GM18498 (cell line): ENCODE measurements around the gene WSB1.

Source experiments
- ATAC-seq: cut with Tn5 transposase; IDR thresholded peaks from one replicate; pipeline ENCODE4 v1.9.1; 2021; ENCODE audit warnings: mild to moderate bottlenecking, moderate library complexity; ENCODE audit not compliant: unreplicated experiment

WSB1 gene

DNA sequence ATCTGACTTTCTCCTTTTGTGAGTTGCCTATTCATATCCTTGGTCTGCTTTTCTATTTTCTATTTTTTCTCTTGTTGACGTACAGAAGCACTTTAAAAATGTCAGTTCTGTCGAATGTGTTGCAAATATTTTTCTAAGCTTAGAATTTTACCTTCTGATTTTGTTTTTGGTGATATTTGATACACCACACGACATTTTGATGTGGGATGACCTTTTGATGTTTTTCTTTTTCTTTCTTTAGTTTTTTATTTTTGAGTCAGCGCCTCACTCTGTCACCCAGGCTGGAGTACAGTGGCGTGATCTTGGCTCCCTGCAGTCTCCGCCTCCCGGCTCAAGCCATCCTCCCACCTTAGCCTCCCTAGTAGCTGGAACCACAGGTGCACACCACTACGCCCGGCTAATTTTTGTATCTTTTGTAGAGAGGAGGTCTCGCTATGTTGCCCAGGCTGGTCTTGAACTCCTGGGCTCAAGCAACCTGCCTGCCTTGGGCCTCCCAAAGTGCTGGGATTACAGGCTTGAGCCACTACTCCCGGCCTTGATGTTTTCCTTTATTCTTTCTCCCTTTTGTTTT lies 39.6 kb downstream of the WSB1 start:
- ATAC-seq = no peak

DNA sequence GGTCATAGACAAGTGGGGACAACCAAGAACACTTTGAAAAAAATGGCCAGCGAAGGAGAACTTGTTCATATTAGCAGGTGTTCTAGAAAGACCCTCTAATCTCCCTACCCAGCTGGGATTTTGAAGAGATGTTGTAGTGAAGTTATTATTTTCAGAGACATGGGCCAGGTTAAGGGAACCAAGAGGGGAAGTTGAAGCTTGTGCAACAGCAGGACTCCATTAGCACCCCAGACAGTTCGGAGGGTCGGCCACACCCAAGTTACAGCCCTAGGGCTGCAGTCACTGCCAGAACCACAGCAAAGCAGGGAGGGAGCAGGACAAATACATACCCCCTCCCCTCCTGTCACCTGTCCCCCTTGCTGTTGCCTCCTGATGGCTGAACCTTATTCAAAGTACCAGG lies 42.3 kb downstream of the WSB1 start:
- ATAC-seq = no peak

DNA sequence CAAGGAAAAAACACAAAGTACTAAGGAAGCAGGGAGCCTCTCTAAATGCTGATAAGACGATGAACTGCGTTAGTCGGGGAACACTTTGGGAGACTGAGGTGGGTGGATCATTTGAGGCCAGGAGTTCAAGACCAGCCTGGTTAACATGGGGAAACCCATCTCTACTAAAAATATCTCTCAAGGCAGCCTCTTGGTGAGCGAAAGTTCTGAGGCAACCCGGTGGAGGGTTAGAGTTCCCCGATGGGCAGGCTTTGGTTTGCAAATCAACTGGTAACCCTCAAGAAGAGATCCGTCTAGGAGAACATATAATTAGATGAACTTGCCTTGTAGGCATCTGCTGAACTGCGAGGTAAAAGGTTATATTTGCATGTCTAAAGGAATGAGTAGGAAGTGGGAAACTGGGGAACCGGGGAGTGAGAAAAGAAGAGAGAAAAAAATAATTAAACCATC lies 44.6 kb downstream of the WSB1 start:
- ATAC-seq = peak; percentile 68

DNA sequence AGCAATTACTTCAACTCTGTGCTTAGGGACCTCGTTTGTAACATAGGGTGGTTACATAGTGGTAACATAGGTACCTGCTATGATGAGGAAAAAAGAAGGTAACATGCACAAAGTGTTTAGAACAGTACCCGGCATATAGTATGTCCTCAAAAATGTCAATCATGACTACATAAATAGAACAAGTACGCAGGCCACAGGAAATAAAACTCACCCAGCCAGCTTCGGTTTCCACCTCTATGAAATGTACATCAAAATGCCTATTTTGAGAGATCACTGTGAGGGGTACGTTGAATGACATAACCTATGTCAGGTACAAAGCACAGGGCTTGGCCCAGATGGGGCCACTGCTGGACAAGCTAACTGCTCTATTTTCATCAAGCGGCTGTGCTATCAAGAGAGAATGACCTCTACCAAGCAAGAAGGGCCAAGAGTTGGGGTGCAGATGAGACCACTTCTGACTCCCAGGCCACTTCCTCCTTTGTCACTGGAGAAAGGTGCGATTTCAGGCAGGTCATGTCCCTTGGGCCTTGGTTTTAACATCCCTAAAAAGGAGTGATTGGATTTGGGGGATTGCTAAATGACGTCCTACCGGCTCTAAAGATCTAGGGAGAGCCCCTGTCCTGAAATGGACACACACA lies 45.4 kb downstream of the WSB1 start:
- ATAC-seq = peak; percentile 64

DNA sequence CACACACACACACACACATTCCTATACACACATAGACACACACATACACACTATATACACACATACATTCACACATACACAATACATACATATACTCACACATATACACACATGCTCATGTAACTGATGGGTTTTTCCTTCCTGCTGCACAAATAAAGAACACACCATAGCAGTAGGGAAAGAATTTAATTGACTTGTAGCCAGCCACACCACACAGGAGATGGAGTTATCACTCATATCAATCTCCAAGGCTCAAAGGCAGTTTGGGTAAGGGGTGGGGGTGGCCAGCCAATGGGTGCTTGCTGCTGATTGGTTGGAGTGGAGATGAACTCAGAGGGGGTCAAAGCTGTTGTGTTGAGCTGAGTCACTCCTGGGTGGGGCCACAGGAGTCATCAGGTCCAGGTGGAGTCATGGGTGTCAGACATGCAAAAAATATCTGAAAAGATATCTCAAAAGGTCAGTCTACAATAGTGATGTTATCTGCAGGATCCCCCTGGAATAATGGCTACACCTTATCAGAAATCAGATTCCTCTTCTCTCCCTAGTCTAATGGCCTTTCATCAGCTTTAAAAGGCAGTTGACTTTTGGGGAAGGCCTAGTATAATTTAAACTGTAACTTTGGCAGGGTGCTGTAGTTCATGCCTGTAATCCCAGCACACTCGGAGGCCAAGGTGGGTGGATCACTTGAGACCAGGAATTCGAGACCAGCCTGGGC lies 46.1 kb downstream of the WSB1 start:
- ATAC-seq = no peak

DNA sequence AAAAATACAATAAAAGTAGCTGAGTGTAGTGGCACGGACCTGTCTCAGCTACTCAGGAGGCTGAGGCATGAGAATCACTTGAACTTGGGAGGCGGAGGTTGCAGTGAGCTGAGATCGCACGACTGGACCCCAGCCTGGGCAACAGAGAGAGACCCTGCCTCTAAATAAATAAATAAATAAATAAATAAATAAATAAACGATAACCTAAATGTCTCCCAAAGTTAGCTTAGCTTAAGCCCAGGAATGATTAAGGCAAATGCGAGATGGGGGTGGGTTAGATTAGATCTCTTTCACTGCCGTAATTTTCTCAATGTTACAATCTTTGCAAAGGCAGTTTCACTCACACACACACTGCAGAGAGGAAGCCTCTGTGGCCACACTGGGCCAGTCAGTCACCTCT lies 46.7 kb downstream of the WSB1 start:
- ATAC-seq = no peak

DNA sequence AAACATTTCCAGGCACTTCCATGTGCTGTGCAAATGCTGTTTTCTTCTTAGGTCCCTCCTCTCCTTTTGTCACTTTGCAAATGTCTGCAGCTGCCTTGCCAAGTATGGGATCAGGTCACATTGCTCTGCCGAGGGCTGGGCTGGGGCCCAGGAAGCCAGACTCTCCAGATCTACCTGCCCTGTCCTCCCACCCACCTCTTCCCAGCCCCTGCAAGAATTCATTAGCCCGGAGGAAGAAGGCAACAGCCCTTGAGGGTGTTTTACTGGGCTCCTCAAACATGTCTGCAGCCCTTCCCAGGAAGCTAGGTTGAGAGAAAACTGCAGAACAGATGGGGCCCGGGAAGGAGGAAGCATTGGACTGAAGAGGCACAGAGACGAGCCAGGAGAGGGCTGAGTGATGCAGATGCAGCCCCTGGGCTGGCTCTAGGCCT lies 47.1 kb downstream of the WSB1 start:
- ATAC-seq = no peak

DNA sequence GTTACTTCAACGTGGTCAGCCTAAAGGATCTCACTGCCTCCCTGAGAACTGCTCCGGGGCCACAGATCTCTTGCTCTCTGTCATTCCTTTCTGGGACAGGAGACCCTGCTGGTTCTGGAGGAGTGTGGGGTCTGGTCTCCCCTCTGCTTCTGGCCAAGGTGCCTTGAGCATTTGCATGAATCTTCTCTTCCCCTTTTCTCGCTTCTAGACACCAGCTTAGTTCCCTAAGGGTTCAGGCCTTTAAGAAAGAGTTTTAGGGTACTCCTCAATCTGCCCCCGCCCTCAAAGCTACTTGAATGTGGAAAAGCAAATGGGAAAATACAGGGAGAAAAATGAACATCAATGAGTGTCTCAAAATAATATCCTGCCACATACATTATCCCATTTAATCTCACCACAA lies 48.1 kb downstream of the WSB1 start:
- ATAC-seq = no peak

DNA sequence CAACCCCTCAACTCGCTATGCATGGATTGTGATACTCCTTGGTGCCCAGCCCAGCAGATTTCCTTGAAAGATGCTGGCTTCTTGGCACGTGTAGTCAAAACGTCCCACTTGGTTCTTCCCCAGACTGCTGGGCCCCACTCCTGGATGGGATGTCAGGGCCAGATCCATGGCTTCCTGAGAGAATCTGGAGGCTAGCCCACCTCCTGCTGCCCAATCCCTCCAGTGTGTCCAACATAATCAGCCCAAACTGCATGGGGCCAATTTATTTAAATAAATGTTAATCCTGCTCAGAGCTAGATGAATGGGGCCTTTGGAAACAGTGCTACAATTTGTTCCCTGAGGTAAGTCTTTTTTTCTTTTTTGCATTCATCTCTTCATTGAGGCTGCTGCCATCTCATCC lies 49.4 kb downstream of the WSB1 start:
- no peak for ATAC-seq

DNA sequence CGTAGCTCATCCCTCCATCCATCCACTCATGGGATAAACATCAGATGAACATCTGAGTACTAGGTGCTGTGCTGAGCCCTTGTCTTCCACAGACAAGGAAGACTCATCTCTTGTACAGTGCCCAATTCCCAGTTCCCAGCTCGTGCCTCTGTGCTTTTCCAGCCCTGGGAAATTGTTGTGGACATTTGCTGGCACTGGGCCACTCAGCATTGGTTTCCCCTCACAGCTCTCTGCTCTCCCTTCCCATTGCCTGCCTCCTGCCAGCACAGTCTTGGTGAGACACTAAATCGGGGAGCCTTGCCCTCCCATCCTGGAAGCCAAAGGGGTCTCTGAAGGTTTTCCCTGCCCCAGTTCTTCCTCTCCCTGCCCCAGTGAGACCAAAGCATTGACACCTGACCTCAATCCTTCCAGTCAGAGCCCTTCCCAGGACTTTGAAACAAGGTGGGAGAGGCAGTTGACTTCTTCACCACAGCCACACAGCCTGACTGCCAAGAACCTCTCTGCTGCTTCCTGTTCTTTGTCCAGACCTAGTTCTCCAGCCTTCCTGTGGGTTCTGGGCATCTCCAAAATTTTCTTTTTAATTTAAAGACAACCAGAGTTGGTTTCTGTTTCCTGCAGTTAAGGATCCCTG lies 50.2 kb downstream of the WSB1 start:
- ATAC-seq = no peak

DNA sequence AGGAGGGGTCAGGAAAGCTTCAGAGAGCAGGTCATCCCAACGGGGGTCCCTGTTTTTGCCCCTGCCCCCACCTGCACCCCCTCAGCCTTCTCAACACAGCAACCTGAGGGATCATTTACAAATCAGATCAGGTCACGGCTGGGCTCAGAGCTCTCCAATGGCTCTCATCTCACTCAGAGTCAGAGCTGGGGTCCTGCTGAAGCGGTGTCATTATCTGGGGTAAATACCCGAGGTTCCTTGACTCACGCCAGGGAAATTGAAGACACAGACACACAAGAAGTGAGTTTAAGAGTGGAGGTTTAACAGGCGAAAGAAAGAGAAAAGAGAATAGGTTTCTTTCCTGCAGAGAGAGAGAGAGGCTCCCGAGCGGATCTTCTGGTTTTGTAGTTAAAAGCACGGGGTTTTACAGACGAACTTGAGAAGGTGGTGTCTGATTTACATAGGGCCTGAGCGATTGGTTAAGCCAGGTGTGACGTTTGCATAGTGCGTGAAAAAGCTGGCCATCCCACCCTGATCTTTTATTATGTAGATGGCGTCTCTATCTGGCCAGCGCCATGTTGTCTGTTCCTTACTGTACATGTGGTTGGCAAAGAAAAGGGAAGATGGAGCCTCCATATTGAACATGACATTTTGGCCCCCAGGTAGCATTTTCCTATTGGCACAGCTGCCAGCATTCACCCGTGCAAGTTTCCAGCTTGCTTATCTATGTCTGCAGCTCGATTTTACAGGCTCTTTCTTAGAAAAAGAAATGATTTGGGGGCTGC lies 51.4 kb downstream of the WSB1 start:
- no peak for ATAC-seq

DNA sequence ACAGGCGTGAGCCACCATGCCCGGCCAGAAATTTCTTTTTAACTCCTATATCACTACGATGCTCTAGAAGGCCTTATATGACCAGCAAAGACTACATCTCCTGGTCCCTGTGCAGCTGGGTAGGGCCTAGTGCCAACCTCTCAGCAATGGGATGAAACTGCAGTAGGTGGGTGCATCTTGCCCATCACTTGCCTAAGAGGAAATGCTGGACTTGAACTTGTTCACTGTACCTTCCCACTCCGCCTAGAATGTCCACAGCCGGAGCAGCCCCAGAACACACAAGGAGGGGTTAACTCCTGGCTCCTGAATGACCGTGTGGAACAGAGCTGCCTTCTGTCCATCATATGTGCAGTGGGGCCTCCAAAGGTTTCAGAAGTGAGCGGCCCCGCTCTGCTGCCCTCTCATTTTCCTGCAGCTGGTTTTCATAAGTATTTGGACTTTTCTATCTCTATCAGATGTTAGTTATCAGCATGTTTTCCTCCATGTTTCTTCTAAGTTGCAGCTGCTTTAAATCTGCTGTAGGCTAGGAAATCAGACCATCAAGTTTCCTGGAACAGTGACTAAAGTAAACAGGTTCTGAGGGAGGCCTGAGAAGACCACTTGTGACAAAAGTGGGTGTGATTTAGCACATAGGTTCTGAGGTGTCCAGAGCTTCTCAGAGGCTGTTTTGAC lies 52.5 kb downstream of the WSB1 start:
- no peak for ATAC-seq

DNA sequence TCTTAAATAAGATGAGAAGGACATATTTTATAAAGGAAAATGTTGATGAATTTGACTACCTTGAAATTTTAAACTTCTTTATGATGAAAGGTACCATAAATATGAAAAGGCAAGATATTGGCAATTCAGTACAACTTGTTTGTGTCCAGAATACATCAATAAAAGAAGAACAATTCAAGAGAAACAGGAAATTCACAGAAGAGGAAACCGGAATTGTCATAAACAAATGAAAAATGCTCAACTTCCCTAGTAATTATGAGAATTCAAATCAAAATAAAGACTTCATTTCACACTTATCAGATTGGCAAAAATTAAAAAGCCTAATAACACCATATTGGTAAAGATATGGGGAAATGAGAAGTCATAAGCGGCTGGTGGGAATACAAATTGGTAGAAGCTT lies 54.3 kb downstream of the WSB1 start:
- ATAC-seq = no peak

DNA sequence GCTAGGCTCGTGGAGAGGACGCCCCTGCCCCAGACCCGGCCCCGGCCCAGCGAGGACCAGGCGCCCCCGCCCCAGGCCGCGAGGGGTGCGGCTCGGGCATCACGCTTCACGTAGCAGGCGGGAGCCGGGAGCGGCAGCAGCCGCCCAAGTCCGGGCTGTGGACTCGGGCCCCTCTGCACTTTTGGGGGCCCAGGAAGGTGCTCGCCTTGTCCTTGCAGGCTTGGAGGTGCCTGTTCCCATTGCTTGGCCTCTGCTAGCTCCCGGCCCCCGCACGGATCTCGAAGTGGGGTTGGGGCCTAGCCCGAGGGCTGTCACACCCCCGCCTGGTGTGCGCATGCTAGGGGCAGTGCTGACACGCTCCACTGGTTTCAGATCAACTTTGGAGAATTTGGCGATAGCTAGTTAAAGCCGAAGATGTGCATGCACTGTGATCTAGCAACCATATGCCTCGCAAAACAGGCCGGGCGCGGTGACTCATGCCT lies 55.7 kb downstream of the WSB1 start:
- ATAC-seq = no peak

DNA sequence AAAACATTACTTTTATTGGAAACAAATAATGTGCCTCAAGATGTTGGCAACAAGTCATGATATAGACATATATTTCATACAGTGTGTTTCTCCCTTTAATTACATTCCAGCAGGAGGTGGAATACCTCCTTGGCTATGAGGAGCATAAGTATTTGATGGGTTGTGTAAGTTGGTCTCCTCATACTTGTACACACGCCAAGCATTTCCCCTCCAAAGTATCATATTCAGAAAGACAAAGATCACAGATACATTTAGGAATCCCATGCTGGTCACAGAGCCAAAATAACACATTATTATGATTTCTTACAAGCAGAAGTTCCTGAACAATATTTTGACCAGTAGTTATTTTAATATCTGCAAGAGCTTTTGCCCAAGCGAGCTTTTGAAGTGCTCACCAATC lies 57.8 kb downstream of the WSB1 start:
- ATAC-seq = no peak

DNA sequence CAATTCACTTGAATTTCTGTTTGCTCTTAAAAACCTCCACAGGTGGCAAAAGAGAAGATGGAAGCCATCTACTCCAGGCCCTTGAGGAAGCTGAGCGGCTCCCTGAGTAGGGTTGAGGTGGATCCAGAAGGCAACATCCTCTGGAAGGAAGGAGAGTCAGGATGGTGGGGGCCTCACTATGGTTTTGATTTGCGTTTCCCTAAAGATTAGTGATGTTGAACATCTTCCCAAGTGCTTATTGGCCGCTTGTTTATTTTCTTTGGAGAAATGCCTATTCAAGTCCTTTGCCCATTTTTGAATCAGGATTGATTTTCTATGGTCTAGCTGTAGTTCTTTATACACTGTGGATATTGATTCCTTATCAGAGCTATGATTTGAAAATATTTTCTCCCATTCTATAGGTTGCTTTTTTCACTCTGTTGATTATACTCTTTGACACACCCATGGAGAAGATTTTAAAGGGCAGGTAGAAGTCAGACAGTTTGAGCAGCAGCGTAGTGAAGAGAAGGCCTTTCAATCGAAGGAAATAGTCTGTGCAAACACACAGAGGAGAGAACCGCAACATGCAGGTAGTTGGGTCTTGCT lies 58.6 kb downstream of the WSB1 start:
- no peak for ATAC-seq

DNA sequence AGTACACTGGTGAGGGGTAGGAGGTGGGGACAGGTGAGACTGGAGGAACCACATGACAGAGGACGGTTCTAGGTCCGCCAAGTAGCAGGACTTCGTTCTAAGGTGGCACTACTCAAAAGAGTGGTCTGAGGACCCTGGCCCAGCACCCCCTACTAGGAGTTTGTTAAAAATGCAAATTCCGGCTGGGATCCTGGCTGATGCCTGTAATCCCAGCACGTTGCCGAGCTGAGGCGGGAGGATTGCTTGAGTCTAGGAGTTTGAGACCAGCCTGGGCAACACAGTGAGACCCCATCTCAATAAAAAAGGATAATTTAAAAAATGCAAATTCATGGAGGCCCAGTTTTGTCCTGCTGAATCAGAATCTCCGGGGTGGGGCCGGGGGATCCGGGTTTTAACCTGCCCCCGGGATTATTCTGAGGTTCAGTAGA lies 59.1 kb downstream of the WSB1 start:
- ATAC-seq = no peak

DNA sequence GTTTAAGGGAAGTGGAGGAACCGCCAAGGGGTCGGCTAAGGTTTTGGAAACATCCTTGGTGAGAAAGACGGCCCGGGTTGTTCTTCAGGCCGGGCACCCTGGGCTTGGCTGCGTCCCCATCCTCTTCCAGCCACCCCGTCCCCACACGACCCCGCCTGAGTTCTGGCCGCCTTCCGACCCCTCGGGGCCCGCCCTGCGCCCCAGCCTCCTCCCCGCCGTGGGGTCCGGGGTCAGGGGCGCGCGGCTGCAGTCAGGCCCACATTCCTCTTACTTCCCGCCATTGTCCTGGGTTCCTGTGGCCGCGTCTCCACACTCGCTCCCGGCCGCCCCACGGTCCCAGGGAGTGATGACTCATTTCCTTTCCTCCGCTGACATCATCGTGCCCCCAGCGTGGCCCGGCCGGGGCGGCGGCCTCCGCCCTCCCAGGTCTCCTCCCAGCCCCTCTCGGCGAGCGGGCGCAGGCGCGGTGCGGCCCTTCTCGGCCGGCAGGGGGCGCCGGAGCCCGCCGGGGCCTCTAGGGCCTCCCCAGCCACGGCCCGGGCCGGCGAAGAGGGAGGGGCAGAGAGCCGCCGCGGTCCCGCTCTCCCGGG lies 59.6 kb downstream of the WSB1 start:
- peak; percentile 80 for ATAC-seq

DNA sequence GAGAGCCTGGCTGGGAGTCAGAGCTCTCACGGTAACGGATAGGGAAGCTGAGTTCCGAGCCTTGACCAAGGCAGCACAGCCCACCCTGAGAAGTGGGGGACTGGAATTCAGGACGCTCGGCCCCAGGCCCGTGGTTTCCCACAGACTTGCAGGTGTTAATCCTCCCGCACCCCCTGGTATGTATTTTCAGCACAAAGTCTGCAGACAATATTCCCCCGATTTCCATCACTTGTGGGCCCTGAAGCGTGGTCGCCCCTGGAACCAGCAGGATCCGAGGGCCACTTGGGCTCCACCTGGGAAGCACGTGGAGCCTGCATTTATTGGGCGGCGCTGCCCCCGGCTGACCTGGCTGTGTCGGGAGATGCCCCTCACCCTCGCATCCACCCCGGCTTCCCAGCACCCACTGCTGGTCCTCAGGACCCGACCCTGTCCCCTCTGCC lies 60.2 kb downstream of the WSB1 start:
- ATAC-seq = no peak
